ENCODE measurements around the gene CDK3.
"Not testable (repeated sequence)": the region's sequence is repeated elsewhere in the genome, so short reads cannot be mapped to it uniquely, and the experiment has no call there.

The CDK3 gene

GRCh38 chr17:76017481-76018339, 17.1 kb downstream of the CDK3 start:
- DNase-seq = no peak

GRCh38 chr17:76018340-76018680, 17.7 kb downstream of the CDK3 start:
- no peak for DNase-seq

- DNase-seq = no peak
These were observed 18.1 kb downstream of the CDK3 start for GRCh38 chr17:76018801-76019200.

- no peak for DNase-seq
These were observed 19.3 kb downstream of the CDK3 start for GRCh38 chr17:76019833-76020467.

- DNase-seq = no peak
These were observed 21.6 kb downstream of the CDK3 start for GRCh38 chr17:76022285-76022684.

GRCh38 chr17:76022973-76023899, 22.6 kb downstream of the CDK3 start:
- no peak for DNase-seq

GRCh38 chr17:76023900-76024237, 23.2 kb downstream of the CDK3 start:
- no peak for DNase-seq

GRCh38 chr17:76024353-76024752, 23.7 kb downstream of the CDK3 start:
- no peak for DNase-seq

- no peak for DNase-seq
These were observed 24.6 kb downstream of the CDK3 start for GRCh38 chr17:76025294-76025693.

GRCh38 chr17:76026714-76027158, 26.1 kb downstream of the CDK3 start:
- no peak for DNase-seq

GRCh38 chr17:76027159-76027839, 26.6 kb downstream of the CDK3 start, which contains the start of gene EVPL:
Gene EVPL (minus strand): TSS chr17:76027306. CDS start chr17:76027198, 108 bp downstream.
- DNase-seq = no peak

GRCh38 chr17:76032073-76032779, 31.6 kb downstream of the CDK3 start:
- DNase-seq = no peak

- no peak for DNase-seq
These were observed 32.1 kb downstream of the CDK3 start for GRCh38 chr17:76032780-76033108.

- DNase-seq = no peak
These were observed 32.5 kb downstream of the CDK3 start for GRCh38 chr17:76033139-76033538.

GRCh38 chr17:76034428-76035350, 34.0 kb downstream of the CDK3 start:
- no peak for DNase-seq

GRCh38 chr17:76036497-76037261, 36.0 kb downstream of the CDK3 start:
- DNase-seq = no peak

- no peak for DNase-seq
These were observed 37.4 kb downstream of the CDK3 start for GRCh38 chr17:76038050-76038449.

- DNase-seq = no peak
These were observed 38.5 kb downstream of the CDK3 start for GRCh38 chr17:76039121-76039520.

GRCh38 chr17:76040376-76040775, 39.7 kb downstream of the CDK3 start:
- DNase-seq = no peak

GRCh38 chr17:76042868-76043267, 42.2 kb downstream of the CDK3 start:
- not testable (repeated sequence) for DNase-seq
